RWPE2 (cell line): ENCODE results near the gene TMEM154.

Experiments used
- ATAC-seq: fragments of 200-7000 bp; cut with Tn5 transposase; 3 replicates; pipeline ENCODE4 v1.9.1; 2021; ENCODE audit warnings: low read depth
- DNase-seq: peaks from one replicate; pipeline ENCODE4 v3.0.0-alpha.2; 2020; ENCODE audit warnings: low spot score
- H3K27ac ChIP-seq: fragments of 450-650 bp; 2 replicates; pipeline ENCODE4 v1.5.1; 2017; ENCODE audit warnings: mild to moderate bottlenecking; ENCODE audit not compliant: poor library complexity, severe bottlenecking
- H3K27me3 ChIP-seq: fragments of 250-450 bp; sonication (Bioruptor Pico); 2 replicates; pipeline ENCODE4 v1.5.1; 2021; ENCODE audit warnings: mild to moderate bottlenecking, moderate library complexity; ENCODE audit not compliant: insufficient read depth, poor library complexity, severe bottlenecking
- H3K36me3 ChIP-seq: fragments of 250-450 bp; sonication (Bioruptor Pico); 2 replicates; pipeline ENCODE4 v1.5.1; 2020; ENCODE audit warnings: low read depth, mild to moderate bottlenecking, moderate library complexity
- H3K4me1 ChIP-seq: fragments of 250-450 bp; sonication (Bioruptor Pico); 2 replicates; pipeline ENCODE4 v1.5.1; 2021; ENCODE audit warnings: mild to moderate bottlenecking, moderate library complexity; ENCODE audit not compliant: insufficient read depth, poor library complexity, severe bottlenecking
- H3K4me3 ChIP-seq: fragments of 250-450 bp; sonication (Bioruptor Pico); 2 replicates; pipeline ENCODE4 v1.5.1; 2021; ENCODE audit warnings: mild to moderate bottlenecking, moderate library complexity; ENCODE audit not compliant: severe bottlenecking
- H3K9me3 ChIP-seq: fragments of 250-450 bp; sonication (Bioruptor Pico); 2 replicates; pipeline ENCODE4 v1.5.1; 2021; ENCODE audit warnings: mild to moderate bottlenecking, moderate library complexity; ENCODE audit not compliant: severe bottlenecking
- CTCF ChIP-seq: fragments of 450-650 bp; IDR thresholded peaks from one replicate; pipeline ENCODE4 v1.5.1; 2017; ENCODE audit warnings: mild to moderate bottlenecking, moderate library complexity; ENCODE audit not compliant: poor library complexity, severe bottlenecking

TMEM154 gene

GRCh38 chr4:152651473-152652060 lies 28.2 kb downstream of the TMEM154 start:
- Histone ChIP-seq H3K9me3 (no peaks in the 10 kb centered on the region), H3K36me3 (peaks cover 78% of the 10 kb centered on the region), H3K4me3 (no peak overlapping the region), H3K27me3 (no peaks in the 10 kb centered on the region), H3K27ac (no peak overlapping the region), H3K4me1 (peaks cover 7% of the 10 kb centered on the region)
- ATAC-seq, result no peak
- TF ChIP-seq CTCF, result no peak
- no peak for DNase-seq

DNA sequence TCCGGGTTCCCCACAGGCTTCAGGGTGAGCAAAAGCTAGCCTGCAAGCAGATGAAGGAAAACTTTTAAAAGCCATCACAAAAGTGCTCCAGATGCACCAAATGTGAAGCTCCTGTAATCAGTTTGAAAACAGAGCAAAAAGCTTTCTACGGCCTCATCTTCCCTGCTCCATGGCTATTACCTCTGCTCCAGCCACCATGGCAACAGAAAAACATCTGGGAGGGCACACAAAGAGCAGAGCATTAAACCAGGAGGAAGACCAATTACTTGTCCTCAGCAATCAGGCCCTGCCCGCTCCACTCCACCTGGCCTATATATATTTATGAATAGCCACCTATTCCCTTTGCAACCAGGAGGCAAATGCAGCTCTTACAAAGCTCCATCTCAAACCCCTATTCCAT lies 33.6 kb downstream of the TMEM154 start:
- no peaks in the 10 kb centered on the region for H3K27me3 ChIP-seq
- no peak for DNase-seq
- H3K27ac ChIP-seq, result no peak overlapping the region
- TF ChIP-seq CTCF, result no peak
- no peak for ATAC-seq
- no peak overlapping the region for H3K4me3 ChIP-seq
- no peaks in the 10 kb centered on the region for H3K9me3 ChIP-seq
- no peaks in the 10 kb centered on the region for H3K4me1 ChIP-seq
- H3K36me3 ChIP-seq, result peaks cover 89% of the 10 kb centered on the region

DNA sequence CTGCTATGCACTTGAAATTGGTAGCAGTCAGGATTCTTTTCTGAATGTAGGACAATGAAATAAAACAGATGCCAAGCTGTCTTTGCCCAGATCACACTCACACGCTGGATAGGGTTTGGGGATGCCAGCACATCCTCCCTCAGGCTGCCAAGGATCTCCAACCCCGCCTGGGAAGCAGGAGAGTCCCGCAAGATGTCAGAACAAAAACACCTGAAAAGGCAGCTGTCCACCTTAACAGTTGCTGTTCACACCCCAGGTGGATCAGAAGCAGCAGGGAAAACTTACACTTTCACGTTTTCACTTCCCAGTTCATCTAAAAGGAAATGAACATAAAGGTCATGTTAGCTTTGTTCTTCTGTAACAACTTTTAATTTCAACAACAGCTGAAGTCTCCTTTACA lies 35.7 kb downstream of the TMEM154 start:
- Histone ChIP-seq H3K4me1 (no peaks in the 10 kb centered on the region), H3K4me3 (no peak overlapping the region), H3K36me3 (peaks cover 89% of the 10 kb centered on the region), H3K27ac (no peak overlapping the region), H3K27me3 (no peaks in the 10 kb centered on the region), H3K9me3 (no peaks in the 10 kb centered on the region)
- TF ChIP-seq CTCF, result no peak
- ATAC-seq (no peak), DNase-seq (no peak)

- Histone ChIP-seq H3K27me3 (no peaks in the 10 kb centered on the region), H3K36me3 (peaks cover 89% of the 10 kb centered on the region), H3K9me3 (no peaks in the 10 kb centered on the region), H3K27ac (no peak overlapping the region), H3K4me1 (no peaks in the 10 kb centered on the region), H3K4me3 (no peak overlapping the region)
- no peak for ATAC-seq
- no peak for DNase-seq
- no peak for TF ChIP-seq CTCF
These were observed 36.4 kb downstream of the TMEM154 start for GRCh38 chr4:152643153-152644035.
